ENCODE results near the gene L3MBTL2.

Gene L3MBTL2

GRCh38 chr22:41230401-41230785, 25.3 kb downstream of the L3MBTL2 start:
- ChIA-PET POLR2A (interaction anchor here (0.6 to 1.8 kb wide), 3 partner anchors 10 to 151 kb away, joined by 3 to 4 read pairs (median 4); no protein-coding TSS in a partner anchor), CTCF (no interaction called here)
- TF ChIP-seq YY2 (tag by site-specific recombination; IDR thresholded peaks at IDR 0.05) (no peak), SCRT2 (tag by site-specific recombination; IDR thresholded peaks at IDR 0.05) (peak; percentile 60; the same call in 1 of the 2 replicates), SCRT1 (tag by site-specific recombination; IDR thresholded peaks at IDR 0.05; ENCODE audit: borderline replicate concordance) (0 out of 2 replicates have a peak, but pooled peaks have one; percentile 12), YY1 (tag by site-specific recombination; IDR thresholded peaks at IDR 0.05) (no peak), KLF10 (tag by site-specific recombination; IDR thresholded peaks at IDR 0.05) (no peak), ZNF830 (tag by site-specific recombination; IDR thresholded peaks at IDR 0.05; ENCODE audit: low read depth) (no peak), EGR2 (tag by site-specific recombination; IDR thresholded peaks at IDR 0.05; ENCODE audit: low read depth) (no peak), ZNF350 (tag by site-specific recombination; IDR thresholded peaks at IDR 0.05) (no peak), ELK4 (IDR thresholded peaks at IDR 0.05; ENCODE audit: borderline replicate concordance, low read depth, low read length) (no peak)
- TF ChIP-seq, protein P1, sequence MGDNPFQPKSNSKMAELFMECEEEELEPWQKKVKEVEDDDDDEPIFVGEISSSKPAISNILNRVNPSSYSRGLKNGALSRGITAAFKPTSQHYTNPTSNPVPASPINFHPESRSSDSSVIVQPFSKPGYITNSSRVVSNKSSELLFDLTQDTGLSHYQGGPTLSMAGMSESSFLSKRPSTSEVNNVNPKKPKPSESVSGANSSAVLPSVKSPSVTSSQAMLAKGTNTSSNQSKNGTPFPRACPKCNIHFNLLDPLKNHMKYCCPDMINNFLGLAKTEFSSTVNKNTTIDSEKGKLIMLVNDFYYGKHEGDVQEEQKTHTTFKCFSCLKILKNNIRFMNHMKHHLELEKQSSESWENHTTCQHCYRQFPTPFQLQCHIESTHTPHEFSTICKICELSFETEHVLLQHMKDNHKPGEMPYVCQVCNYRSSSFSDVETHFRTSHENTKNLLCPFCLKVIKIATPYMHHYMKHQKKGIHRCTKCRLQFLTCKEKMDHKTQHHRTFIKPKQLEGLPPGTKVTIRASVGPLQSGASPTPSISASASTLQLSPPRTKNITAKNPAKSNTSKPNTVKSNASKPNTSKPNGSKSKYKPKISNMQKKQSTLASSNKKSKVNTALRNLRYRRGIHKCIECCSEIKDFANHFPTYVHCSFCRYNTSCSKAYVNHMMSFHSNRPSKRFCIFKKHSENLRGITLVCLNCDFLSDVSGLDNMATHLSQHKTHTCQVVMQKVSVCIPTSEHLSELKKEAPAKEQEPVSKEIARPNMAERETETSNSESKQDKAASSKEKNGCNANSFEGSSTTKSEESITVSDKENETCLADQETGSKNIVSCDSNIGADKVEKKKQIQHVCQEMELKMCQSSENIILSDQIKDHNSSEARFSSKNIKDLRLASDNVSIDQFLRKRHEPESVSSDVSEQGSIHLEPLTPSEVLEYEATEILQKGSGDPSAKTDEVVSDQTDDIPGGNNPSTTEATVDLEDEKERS (tag by site-specific recombination; IDR thresholded peaks at IDR 0.05) = no peak
- no peak overlapping the region for H3K4me3 ChIP-seq (ENCODE audit: low read depth, low read length)
- H3K9me3 ChIP-seq (ENCODE audit: control insufficient read depth, insufficient read depth, low read depth, low read length) = no peaks in the 10 kb centered on the region
- no peaks in the 10 kb centered on the region for H3K4me1 ChIP-seq (ENCODE audit: control insufficient read depth, insufficient read depth, low read length)
- H3K36me3 ChIP-seq (ENCODE audit: control insufficient read depth in 2 of 2, insufficient read depth in 1 of 2, low read length in 2 of 2) = peaks cover 10 to 59% of the 10 kb centered on the region in 2 experiments; a peak in 2 of 3 replicates
- H3K27ac ChIP-seq (ENCODE audit: extremely low read depth, low read depth, low read length) = no peak overlapping the region

DNA sequence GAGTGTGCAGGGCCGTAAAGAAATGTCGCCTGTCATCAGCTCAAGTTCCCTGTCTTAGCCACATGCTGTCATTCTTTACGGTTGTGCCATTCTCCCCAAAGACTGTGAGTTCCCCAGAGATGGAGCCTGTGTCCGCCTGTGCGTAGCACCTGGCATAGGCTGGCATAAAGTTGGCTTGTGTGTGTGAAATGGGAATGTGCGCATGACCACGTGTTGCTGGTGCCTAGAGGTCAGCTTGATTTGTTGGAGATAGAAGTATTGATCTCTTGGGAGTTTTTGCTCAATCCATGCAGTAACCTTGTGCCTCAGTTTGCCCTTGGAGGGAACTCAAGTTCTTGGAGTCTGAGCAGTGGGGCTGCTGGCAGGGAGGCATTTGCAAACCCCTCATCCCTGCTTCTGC, 26.3 kb downstream of the L3MBTL2 start:
- TF ChIP-seq ZNF768 (tag by site-specific recombination; IDR thresholded peaks at IDR 0.05) (no peak), ZNF529 (tag by site-specific recombination; IDR thresholded peaks at IDR 0.05; ENCODE audit: insufficient replicate concordance) (no peak), ZSCAN5A (tag by site-specific recombination; IDR thresholded peaks at IDR 0.05) (no peak), KLF1 (tag by site-specific recombination; IDR thresholded peaks at IDR 0.05) (no peak), GLIS2 (tag by site-specific recombination; IDR thresholded peaks at IDR 0.05) (no peak), ZNF777 (tag by site-specific recombination; IDR thresholded peaks at IDR 0.05; ENCODE audit: borderline replicate concordance) (no peak), KLF8 (tag by site-specific recombination; IDR thresholded peaks at IDR 0.05) (no peak), ZBTB20 (tag by site-specific recombination; IDR thresholded peaks at IDR 0.05) (no peak), YY2 (tag by site-specific recombination; IDR thresholded peaks at IDR 0.05) (no peak), ZNF548 (tag by site-specific recombination; IDR thresholded peaks at IDR 0.05) (no peak), ZNF16 (tag by site-specific recombination; IDR thresholded peaks at IDR 0.05; ENCODE audit: low read depth) (no peak), ZNF654 (tag by site-specific recombination; IDR thresholded peaks at IDR 0.05; ENCODE audit: low read depth) (no peak)
- CTCF ChIA-PET = interaction anchor here (0.6 kb wide), 2 partner anchors 14 to 223 kb away, joined by 3 to 4 read pairs; no protein-coding TSS in a partner anchor
- Histone ChIP-seq H3K4me1 (ENCODE audit: control insufficient read depth, insufficient read depth, low read length) (peaks cover 3% of the 10 kb centered on the region; the same call in 1 of the 2 replicates), H3K27ac (ENCODE audit: extremely low read depth, low read depth, low read length) (no peak overlapping the region), H3K9me3 (ENCODE audit: control insufficient read depth, insufficient read depth, low read depth, low read length) (no peaks in the 10 kb centered on the region), H3K36me3 (ENCODE audit: control insufficient read depth in 2 of 2, insufficient read depth in 1 of 2, low read length in 2 of 2) (peaks cover 7 to 49% of the 10 kb centered on the region in 2 experiments; a peak in 2 of 3 replicates), H3K4me3 (ENCODE audit: low read depth, low read length) (no peak overlapping the region)
- POLR2A ChIA-PET = interaction anchor here (1.8 kb wide), 1 partner anchor 11 kb away, joined by 4 read pairs; no protein-coding TSS in a partner anchor
